NCI-H82 treated with DMSO at 0.1 percent for 48 hours (cell line): ENCODE measurements around the gene ANOS1.
"Not testable (repeated sequence)": the region's sequence is repeated elsewhere in the genome, so short reads cannot be mapped to it uniquely, and the experiment has no call there.

Experiments used
- DNase-seq: peaks from one replicate; lab custom pipeline; 2025; ENCODE audit not compliant: unreplicated experiment; lab: John Stamatoyannopoulos, UW

Gene ANOS1, protein sequence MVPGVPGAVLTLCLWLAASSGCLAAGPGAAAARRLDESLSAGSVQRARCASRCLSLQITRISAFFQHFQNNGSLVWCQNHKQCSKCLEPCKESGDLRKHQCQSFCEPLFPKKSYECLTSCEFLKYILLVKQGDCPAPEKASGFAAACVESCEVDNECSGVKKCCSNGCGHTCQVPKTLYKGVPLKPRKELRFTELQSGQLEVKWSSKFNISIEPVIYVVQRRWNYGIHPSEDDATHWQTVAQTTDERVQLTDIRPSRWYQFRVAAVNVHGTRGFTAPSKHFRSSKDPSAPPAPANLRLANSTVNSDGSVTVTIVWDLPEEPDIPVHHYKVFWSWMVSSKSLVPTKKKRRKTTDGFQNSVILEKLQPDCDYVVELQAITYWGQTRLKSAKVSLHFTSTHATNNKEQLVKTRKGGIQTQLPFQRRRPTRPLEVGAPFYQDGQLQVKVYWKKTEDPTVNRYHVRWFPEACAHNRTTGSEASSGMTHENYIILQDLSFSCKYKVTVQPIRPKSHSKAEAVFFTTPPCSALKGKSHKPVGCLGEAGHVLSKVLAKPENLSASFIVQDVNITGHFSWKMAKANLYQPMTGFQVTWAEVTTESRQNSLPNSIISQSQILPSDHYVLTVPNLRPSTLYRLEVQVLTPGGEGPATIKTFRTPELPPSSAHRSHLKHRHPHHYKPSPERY

DNA sequence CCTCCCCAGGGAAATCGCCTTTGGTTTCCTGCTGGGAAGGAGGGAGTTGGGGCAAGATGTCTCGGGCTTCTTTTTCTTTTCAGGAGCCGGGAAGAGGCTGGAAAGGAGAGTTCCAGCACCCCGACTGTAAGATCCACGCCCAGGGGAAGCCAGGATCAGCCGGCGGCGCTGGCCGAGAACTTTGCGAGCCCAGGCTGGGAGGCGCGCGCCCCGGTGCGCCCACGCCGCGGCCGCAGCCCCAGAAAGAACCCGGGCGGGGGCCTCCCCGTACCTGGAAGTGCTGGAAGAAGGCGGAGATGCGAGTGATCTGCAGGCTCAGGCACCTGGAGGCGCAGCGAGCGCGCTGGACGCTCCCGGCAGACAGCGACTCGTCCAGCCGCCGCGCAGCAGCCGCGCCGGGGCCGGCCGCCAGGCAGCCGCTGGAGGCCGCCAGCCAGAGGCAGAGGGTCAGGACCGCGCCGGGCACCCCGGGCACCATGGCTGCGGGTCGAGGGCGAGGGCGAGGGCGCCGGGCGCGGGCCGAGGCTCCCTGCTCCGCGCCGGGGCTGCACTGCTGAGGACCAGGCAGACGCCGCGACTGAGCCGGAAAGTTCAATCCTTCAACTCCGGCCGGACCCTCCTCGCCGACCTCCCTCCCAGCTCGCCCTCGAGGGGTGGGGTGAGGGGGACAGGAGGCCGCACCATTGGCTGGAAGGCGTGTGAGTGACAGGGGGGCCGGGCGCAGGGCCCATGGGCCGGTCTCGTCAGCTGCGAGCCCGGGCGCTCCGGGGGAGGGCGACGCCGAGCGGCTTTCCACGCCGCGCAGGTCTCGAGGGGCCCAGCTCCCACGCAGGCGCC is at the start of gene ANOS1:
TSS of gene ANOS1 (minus strand) at position 579 of the 837 bp plus-strand sequence. CDS start at position 478, 101 bp downstream.
- peak; percentile 2 for DNase-seq

DNA sequence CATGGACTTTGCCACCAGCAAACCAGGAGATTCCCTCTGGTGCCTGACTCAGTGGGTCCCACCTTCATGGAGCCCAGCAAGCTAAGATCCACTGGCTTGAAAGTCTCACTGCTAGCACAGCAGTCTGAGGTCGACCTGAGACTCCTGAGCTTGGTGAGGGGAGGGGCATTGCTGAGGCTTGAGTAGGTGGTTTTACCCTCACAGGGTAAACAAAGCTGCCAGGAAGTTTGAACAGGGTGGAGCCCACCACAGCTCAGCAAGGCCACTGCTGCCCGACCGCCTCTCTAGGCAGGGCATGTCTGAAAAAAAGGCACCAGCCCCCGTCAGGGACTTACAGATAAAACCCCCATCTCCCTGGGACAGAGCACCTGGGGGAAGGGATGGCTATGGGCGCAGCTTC is 41.2 kb upstream of the ANOS1 start:
- no peak for DNase-seq

DNA sequence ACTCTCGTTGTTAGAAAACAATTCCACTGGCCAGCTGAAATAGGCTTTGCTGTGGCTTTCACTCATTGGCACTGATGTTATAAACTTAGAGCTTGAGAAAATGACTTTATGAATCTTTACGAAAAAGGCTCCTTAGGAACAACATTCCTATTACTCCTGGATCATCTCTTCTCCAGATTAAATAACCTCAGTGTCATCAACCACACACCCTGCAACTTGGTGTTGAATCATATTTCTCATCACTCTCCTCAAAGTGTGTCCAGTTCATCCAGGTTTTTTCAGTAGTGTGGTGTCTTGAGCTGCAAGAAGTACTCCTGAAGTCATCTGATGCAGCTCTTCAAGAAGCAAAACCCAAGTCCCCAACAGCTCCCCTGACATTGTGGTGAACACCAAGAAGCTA is 28.1 kb upstream of the ANOS1 start:
- no peak for DNase-seq

DNA sequence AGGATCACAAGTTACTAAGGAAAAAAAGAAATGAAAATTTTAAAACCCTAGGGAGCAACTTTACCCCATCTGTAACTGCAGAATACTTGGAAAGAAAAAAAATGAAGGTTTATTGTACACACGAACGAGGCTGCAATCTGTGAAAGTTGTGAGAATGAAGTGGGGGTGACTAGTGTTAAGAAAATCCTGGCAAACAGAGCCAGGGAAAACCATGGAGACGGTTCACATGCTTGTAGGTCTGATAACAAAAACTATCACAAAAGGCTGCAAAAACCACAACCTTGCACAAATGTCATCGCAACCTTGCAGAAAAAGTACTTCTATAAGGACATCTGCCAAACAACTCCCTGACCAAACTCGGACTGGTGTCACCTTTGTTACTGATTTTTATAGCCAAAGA is 26.8 kb upstream of the ANOS1 start:
- not testable (repeated sequence) for DNase-seq

DNA sequence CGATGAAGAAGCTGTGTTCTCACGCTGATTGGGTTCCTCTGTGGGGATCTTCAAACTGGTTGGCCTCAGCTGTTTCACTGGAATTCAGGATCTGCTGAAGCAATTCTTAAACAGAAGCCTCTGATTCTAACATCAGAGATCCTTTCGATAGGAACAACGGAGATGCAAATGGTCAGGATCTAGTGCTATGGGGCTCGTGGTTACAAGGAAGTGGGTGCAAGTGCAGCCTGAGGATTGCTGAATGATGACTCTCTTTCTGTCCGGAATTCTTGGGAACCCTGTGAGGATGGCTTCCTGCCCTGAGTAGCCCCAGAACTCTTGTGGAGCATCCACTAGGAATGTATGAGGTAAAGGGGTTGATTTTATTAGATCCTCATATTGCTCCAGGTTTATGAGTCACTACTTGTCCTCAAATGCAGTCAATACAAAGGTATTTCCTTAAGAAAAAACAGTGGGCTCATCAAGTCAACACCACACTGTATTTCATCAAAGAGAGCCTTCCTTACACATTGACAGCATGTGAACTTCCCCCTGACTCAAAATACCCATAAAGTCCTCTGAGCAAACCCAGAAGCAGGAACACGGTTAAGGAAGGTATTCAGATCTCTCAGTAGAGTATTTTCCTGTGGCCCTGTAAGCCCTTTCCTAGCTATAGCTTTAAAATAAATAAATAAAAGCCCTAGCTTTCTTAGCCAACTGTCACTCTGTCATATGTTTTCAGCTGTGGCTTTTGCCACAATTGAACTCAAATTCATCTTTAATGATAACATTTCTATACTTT is 25.9 kb upstream of the ANOS1 start:
- not testable (repeated sequence) for DNase-seq

DNA sequence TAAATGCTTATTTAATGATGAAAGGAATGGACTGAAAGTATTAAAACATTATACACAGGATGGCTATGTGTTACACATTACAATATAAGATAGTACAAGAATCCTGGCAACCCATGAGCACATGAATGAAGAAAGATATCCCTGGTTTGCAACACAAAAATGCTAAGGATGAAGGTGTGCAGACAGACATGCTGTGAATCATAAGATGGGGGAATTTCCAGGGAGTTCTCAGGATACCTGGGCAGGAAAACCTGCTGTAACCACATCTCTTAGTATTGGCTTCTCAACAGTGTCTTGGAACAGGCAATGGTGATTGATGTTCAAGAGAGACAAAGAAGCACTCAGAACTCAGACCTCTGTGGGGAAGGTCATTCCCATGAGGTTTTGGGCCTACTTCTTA is 23.9 kb upstream of the ANOS1 start:
- DNase-seq, result no peak

DNA sequence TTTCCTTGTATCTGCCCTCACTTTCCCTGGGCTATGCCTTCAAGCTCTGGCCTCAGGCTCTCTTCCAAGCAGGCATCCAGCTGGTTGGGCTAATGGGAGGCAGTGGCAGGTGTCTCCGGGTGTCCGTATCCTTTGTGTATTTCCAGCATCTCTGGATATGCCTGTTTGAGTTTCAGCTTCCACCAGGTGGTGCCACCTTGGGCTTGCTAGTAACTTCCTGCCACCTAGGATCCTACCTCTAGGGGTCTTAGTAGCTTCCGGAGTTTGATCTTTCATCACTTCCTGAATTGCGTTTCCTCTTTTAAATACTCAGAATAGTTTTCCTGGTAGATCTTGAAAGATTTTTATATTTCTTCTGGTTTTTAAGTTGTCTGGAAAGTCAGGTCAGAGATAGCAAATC is 23.2 kb upstream of the ANOS1 start:
- DNase-seq, result no peak

DNA sequence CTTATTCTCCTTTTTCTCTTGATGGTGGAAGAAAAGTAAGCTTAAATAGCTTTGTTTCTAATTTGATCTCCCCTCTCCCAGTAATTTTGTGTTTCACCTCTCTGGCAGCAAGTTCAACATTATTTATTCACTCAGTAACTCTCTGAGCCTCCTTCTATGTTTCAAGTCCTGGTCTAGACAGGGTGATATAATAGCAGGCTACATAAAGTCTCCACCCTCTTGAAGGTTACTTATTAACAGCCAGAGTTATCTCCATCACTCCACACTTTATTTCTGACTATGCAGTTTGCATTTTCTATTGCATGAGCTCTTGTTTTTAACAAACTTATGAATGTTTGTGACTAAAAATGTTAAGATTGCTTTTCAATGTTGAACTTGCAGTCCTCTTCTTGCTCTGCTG is 17.8 kb upstream of the ANOS1 start:
- DNase-seq, result no peak

DNA sequence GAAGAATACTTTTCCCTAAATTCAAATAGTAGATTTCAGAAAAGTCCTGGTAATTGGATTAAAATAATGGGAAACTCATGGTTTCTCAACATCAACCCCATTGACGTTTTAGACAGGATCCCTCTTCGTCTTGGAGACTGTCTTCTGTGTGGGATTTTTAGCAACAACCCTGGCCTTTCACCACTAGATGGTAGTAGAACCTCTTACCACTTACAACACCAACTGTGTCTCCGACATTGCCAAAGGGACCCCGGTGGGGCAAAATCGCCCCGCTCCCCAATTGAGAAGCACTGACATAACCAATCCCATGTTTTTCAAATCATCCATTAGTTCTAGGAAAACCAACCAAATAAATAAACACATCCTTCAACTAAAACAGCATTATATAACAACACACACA is 16.9 kb upstream of the ANOS1 start:
- DNase-seq, result no peak

DNA sequence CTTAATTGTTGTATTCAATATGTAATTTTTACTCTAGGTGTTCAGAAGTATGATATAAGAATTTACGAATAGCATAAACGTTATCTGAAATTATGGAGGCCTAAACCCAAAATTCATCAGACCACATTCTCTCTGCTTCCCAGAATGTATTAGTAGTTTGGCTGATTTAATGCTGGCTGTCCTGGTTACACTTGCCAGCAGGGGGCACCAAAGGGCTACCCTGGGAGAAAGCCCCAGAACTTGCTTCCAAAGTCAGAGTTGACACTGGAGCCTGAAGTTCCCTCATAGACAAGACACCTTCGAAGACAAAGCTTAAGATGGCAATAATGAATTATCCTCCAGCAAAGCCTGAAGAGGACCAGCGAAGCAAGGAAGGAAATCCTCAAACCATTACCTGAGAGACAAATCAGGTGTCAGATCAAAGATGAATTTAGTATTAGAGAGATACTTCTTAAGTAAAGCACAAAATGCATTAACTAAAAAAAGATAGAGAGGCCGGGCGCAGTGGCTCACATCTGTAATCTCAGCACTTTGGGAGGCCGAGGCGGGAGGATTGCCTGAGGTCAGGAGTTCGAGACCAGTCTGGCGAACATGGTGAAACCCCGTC is 11.3 kb upstream of the ANOS1 start:
- no peak for DNase-seq

DNA sequence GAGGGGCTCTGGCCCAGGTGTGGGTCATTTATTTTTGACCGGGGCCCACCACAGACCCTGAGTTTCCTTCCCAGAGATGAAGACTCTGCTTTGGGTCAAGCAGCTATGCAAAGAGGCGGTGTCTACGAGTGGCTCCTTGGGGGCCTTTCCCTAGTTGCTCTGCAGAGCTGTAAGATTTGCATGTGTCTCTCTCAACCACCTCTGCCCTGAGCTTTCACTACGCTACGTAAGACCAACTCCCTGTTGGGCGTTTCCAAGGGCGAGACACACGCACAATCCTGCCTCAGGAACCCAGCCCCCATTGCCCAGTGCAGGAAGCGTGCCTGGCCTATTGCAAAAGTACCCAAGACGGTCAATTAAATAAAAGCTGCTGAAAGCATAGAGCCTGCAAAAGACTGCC is 10.0 kb upstream of the ANOS1 start:
- DNase-seq, result no peak

DNA sequence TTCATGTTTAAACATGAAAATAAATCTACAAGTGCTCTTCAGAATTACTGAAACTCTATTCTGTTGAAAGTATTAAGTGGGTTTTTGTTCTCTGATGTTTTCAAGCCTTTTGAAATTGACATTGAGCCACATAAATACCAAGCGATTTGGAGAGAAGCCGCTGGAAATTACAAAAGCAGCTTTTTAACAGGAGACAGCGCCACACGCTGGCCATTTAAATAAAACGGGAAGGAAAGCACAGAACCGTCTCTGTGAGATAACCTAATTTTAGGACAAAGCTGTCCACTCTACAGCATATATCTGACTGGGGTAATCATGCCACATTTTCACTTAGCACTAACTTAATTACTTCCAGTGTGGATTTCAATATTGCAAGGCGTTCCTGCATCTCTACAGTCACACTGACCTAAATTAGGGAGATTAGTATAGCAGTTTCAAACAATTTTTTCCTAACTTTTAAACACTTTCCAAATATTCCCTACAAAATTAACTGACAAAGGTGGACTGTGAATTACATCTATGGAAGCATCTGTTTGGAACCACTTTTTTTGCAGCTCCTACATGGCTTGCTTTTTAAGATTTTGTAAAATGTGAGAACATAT is 6.8 kb upstream of the ANOS1 start:
- no peak for DNase-seq

DNA sequence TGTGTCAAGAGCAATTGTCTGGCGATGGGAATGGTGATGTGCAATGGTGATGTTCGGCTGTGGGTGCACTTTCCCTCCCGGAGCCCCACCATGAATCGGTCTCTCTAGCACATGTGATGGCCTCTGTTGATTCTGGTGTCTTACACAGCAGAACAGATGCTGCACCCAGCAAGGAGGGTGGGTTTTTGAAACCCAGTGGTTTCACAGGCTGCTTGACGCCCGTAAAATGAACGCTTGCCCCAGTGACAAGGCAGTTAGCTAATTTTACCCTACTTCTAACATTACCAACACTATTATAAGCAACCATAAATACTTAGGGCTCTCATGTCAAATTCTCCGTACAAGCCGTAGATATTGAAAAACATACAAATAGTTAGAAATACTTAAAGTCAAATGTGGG is 5.9 kb upstream of the ANOS1 start:
- DNase-seq, result no peak

DNA sequence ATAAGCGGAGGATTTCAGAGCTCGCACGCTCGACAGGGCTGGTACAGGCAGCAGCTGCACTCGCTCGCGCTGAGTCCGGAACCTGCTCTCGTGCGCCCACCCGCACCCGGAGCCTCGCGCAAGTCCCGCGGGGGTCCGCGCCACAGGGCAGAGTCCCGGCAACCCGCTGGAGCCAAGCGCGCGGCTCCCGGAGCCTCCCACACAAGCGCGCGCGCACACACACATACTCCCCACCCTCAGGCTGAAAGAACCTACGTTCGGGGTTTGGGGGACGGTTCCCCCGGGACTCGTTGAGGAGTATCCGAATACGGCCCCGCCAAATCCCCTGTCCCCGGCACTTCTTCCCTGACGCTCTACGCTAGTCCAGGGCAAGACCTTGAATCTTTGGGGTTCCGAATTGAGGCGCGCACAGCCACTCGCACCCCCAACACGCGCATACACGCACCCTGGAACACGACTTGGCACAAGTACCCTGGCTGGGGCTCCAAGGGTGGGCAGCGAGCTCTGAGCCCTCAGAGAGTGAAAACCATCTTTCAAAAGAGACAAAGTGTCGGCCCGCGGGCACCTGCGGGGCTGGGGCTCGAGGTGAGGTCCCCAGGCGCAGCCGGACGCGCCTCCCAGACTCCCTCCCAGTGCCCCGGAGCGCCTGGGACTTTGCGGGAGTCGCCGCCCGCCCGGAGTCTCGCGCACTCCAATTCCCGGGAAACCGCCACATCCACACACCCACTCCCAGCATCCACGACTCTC is 952 bp downstream of the ANOS1 start:
- DNase-seq, result no peak

DNA sequence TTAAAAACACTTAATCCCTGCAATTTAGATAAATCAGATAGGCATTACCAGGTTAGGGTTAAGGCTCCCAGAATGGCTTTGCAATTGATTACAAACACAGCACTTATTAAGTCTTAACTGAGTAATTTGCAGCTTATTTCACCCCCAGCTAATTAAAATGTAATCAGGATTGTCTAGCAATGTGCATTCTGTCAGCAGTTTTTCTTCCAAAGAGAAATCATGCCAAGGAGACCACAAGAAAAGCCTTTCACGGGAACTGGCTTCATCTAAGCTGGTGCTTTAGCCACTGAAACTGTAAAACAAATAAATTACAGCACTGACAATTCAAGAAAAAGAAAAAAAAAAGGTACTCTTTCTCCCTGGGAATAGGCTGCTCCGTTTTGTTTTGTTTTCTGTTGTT is 2.1 kb downstream of the ANOS1 start:
- peak; percentile 17 for DNase-seq

DNA sequence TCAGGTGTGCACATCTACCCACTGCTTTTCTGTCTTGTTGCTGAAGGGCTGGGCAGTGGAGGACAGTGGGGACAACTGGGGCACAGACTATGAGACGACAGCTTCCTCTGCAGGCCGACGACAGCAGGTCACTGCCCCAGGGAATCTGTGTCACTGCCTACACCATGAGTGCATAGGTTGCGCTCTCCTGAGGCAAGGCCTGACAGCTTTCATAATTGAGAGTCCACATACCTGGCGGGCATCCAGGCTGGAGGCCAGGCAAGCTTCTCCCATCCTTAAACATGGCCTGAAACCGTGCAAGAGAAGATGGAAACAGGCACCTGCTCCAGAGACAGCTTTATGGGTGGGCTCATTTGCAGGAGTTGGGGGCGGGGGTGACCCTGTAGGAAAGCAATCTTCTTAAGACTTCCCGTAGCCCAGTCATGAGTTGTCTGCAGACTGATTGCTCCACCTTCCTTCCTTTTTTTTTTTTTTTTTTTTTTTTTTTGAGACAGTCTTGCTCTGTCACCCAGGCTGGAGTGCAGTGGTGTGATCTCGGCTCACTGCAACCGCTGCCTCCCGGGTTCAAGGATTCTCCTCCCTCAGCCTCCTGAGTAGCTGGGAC is 2.9 kb downstream of the ANOS1 start:
- DNase-seq, result no peak

DNA sequence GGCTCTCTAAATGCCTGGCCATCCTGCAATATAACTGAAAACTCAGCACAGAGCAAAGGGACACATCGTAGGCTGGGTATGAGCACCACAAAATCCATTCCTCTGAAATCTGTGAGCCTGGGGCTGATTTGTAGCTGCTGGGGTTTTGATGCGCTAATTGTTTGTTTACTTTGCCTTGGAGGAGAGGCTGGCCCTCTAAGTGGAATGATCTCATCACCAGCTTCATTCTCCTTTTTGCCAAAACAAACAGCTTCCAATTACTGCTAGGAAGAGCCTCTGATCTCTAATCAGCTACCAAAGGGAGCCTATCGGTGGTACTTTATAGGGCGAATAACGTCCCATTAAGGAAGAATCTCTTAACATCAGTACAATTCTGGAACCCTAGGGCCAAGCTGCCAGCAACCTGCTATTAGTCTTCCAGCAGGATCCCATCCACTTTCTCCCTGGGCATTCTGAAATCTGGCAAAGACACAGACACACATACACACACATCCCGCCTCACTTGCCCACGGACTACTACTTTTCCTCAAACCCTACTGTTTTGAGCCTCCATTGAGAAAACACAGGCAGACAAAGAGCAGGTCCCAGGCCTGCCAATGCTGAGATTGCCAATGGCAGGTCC is 5.8 kb downstream of the ANOS1 start:
- DNase-seq, result no peak

DNA sequence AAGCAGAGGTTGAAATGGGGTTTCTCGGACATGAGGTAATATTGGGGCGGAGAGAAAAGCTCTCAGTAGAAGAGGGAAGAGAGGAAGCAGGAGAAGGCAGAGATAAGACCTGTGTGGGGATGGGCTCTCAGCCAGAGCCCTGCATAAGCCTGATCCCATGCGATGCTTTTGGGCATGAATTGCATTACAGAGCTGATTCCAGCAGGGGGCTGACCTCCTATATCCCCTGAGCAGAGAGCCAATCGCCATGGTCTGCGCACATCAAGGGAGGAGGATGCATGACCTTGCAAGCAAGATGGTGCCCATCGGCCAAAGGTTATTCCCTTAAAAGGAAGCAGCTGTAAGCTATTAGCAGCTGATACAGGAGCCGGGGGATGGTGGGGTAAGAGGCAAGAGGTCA is 7.6 kb downstream of the ANOS1 start:
- DNase-seq, result no peak

DNA sequence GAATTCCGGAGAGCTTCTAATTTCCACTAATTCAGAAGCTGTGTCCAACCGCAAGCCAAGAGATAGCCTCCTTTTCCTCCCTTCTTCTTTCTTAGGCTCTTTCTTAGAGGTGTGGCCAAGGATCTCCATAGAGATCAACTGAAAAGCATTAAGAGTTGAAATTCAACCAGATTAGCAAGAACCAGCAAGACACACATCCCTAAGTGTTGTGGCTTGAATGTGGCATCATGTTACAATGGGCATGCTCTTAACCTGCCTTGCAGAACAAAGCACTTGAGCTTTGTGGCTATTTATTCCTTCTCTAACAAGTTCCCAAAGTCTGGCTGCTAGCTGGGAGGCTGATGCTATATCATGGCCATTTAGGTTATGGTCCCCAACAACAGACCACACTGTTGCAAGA is 10.4 kb downstream of the ANOS1 start:
- no peak for DNase-seq
